ENCODE data around the gene BRIP1. TPM values are rescaled to one million over a fixed set of nuclear protein-coding genes. Genes with fewer than 3 reads are reported as not detected.

Gene BRIP1
- total RNA-seq, 3 donors from 2014 or later, result 0.89 to 7.4 (median 3.2) TPM

GRCh38 chr17:61695779-61696337 is 167.5 kb downstream of the BRIP1 start:
- no peak for DNase-seq
- Histone ChIP-seq H3K36me3 (ENCODE audit: low read depth) (no peaks in the 10 kb centered on the region), H3K4me1 (ENCODE audit: low read depth) (no peaks in the 10 kb centered on the region), H3K4me3 (no peak overlapping the region), H3K9me3 (peaks cover 21% of the 10 kb centered on the region)
- no peak for TF ChIP-seq CTCF (IDR thresholded peaks at IDR 0.05)
- no peak for ATAC-seq
- intact Hi-C loops (cut with DNase I, micrococcal nuclease), result no loop called here

- DNase-seq (no peak), ATAC-seq (no peak)
- intact Hi-C loops (cut with DNase I, micrococcal nuclease), result no loop called here
- Histone ChIP-seq H3K4me3 (no peak overlapping the region), H3K4me1 (ENCODE audit: low read depth) (no peaks in the 10 kb centered on the region), H3K9me3 (peaks cover 3% of the 10 kb centered on the region), H3K36me3 (ENCODE audit: low read depth) (no peaks in the 10 kb centered on the region)
- no peak for TF ChIP-seq CTCF (IDR thresholded peaks at IDR 0.05)
These were observed 169.2 kb downstream of the BRIP1 start for GRCh38 chr17:61694095-61694494.

GRCh38 chr17:61689610-61690180 is 173.6 kb downstream of the BRIP1 start:
- intact Hi-C loops (cut with DNase I, micrococcal nuclease), result no loop called here
- no peak overlapping the region for H3K4me3 ChIP-seq
- DNase-seq, result no peak
- no peaks in the 10 kb centered on the region for H3K36me3 ChIP-seq (ENCODE audit: low read depth)
- H3K4me1 ChIP-seq (ENCODE audit: low read depth), result no peaks in the 10 kb centered on the region
- TF ChIP-seq CTCF (IDR thresholded peaks at IDR 0.05), result no peak
- H3K9me3 ChIP-seq, result no peaks in the 10 kb centered on the region
- no peak for ATAC-seq

GRCh38 chr17:61687769-61688168 is 175.6 kb downstream of the BRIP1 start:
- no peaks in the 10 kb centered on the region for H3K4me1 ChIP-seq (ENCODE audit: low read depth)
- ATAC-seq, result no peak
- no peak for DNase-seq

GRCh38 chr17:61686113-61686512 is 177.2 kb downstream of the BRIP1 start:
- no peak for TF ChIP-seq CTCF (IDR thresholded peaks at IDR 0.05)
- ATAC-seq, result no peak
- DNase-seq, result no peak
- Histone ChIP-seq H3K9me3 (no peaks in the 10 kb centered on the region), H3K36me3 (ENCODE audit: low read depth) (no peaks in the 10 kb centered on the region), H3K4me1 (ENCODE audit: low read depth) (no peaks in the 10 kb centered on the region), H3K4me3 (no peak overlapping the region)
- intact Hi-C loops (cut with DNase I, micrococcal nuclease), result no loop called here

More at GRCh38 chr17:61687769-61688168, 175.6 kb downstream of the BRIP1 start:
- no peaks in the 10 kb centered on the region for H3K36me3 ChIP-seq (ENCODE audit: low read depth)
- intact Hi-C loops (cut with DNase I, micrococcal nuclease), result no loop called here
- no peaks in the 10 kb centered on the region for H3K9me3 ChIP-seq
- no peak for TF ChIP-seq CTCF (IDR thresholded peaks at IDR 0.05)
- H3K4me3 ChIP-seq, result no peak overlapping the region

All from mucosa of descending colon (tissue), 3 donors.